Measurements from ENCODE around the gene RTN4R.

DNA sequence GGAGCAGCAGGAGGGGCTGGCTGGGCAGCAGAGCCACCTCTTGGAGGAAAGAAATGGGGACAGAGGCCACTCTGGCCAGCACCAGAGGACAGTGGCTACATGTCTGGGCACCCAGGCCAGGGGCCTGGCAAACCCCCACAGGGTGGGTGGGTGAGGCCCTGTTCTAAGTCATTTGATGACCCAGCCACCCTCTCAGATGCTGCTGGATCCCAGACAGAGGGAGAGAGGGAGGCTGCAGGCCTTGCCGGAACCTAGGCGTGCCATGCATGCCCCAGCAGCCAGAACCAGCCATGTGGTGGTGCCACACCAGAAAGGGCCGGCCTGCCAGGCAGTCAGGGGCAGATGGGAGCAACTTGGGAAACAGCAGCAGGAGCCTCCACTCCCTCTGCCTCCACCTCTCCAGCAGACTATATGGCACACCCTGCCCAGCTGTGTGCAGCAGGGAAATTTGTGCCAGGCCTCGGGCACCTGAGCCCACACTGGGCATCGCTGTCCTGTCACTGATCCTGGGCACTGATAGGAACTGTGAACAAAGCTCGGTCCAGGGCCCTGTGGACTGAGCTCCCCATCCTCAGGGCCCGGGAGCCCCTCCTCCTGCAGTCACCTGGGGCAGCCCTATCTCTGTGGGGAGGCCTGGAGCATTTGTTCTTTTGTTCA is 45.2 kb downstream of the RTN4R start:
- TF ChIP-seq CTCF (IDR thresholded peaks at IDR 0.05) (no peak), POLR2A (IDR thresholded peaks at IDR 0.05) (no peak), POLR2AphosphoS5 (IDR thresholded peaks at IDR 0.05) (no peak)

Data from upper lobe of left lung (tissue), 4 donors.